ENCODE measurements around the gene NF1.
"Not testable (repeated sequence)": the region's sequence is repeated elsewhere in the genome, so short reads cannot be mapped to it uniquely, and the experiment has no call there.

NF1 gene

DNA sequence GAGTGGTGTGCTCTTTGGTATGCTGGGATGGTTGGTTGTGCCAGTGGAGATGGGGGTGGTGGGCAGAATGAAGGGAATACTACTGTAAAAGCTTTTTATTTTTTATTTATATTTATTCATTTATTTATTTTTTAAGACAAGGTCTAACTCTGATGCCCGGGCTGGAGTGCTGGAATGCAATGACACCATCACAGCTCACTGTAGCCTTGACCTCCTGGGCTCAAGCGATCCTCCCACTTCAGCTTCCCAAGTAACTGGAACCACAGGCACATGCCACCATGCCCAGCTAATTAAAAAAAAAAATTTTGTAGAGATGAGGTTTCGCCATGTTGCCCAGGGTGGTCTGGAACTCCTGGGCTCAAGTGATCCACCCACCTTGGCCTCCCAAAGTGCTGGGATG, 4.1 kb upstream of the NF1 start:
- not testable (repeated sequence) for DNase-seq

DNA sequence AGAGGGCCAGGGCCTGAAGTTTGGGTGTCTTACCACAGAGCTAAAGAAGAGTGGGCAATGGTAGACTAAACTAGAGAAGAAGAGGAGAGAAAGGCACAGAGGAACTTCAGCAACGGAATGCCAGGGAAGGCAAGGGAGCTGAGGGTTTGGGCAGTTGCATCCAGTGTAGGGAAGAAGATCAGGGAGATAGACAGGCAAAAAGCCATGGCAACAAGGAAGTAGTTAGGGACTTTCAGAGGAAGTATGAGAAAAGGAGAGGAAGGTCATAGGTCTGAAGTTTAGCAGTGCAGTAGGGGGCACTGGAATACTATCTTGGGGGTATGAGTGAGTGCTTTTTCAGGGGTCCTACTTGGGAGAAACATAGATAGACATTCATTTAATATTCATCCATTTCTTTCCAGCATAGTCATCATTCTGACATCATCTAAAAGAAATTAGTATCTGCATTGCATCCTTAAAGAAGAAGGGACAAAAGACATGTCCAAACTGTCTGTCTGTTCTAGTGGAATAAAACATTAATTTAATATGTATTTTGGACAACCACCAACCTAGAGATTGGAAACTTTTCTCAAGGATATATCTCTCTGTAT, 2.2 kb upstream of the NF1 start:
- DNase-seq = no peak

DNA sequence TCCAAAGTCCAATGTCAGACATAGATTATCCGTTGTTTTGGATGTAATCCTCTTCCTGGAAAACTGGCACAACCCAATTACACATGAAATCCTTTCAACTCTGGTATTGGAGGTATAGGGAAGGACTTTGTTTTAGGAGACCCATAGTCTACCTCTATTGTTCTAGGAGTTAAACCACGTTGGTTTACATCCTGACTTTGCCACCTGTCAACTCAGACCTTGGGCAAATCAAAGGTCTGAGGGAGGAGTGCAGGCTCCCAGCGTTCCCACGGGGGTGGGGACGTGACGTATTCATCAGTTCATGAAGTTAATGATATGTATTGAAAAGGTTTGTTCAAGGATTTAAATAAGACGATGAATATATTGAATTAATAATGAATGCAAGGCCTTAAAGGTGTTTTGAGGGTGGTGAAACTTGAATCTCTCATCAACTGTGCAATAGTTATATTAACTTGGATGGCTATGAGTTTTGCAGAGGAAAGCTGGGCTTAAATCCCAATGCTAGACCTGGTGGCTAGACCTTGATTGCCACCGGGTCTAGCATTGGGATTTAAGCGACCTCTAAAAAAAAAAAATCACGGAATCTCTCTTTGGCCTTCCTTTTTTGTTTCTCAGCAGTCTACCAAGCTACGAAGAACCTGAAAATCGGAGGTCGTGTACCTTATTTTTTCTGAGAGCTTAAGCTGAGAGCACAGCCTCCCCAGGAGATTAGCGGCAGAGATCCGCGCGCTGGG, 744 bp upstream of the NF1 start:
- no peak for DNase-seq

DNA sequence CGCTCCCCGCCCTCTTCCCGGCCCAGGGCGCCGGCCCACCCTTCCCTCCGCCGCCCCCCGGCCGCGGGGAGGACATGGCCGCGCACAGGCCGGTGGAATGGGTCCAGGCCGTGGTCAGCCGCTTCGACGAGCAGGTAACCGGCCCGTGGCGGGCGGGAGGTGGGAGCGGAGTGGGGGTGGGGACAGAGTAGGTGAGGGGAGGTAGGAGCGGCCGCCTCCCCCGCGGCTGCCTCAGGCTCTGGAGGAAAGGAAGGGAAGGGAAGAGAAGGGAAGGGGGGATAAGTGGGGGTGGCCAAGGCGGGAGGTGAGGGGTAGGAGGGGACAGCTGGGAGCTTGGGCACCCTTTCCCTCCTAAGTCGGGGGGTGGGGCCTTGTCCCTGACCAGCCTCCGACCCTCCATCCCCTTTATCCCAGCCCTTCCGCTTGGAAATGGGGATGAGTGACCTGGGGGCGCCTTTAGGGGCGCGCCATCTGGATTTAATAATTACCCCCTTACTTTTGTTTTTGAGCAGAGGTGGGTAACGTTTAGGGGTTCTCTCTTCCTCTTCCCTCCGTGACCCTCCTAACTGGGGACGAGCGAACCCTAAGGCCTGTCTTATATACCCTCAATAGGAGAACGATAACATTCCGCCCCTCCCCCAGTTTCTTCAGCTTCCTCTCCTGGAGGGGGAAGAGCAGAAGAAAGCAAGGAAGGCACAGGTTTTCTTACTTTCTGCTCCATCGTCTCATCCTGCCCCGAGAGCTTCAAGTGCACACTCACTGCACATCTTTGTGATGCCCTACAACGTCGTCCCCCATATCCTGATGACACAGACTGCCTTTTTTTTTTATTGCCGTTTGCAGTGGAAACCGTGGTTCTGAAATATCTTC, 694 bp downstream of the NF1 start:
- peak; percentile 19 for DNase-seq

DNA sequence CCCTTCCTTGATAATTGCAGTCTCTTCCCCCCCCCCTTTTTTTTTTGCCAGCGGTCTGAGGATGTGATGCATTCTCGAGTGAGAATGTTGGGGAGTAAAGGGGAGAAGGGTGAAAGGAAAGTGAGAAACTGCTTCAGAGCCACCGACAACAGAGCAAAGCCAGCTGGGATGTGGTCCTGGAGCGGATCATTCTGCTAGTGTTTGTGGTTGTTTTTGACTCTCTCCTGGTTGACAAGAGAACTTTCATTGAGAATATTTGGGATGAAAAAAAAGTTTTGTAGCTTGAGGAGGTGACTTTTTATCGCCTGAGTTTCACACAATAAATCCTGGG, 1.3 kb downstream of the NF1 start:
- no peak for DNase-seq

GRCh38 chr17:31099016-31099415, 4.2 kb downstream of the NF1 start:
- DNase-seq = no peak

- no peak for DNase-seq
Observed at GRCh38 chr17:31100840-31101459, 6.2 kb downstream of the NF1 start.

GRCh38 chr17:31101943-31102342, 7.2 kb downstream of the NF1 start:
- no peak for DNase-seq

- DNase-seq = no peak
Observed at GRCh38 chr17:31105991-31106390, 11.2 kb downstream of the NF1 start.

- no peak for DNase-seq
Observed at GRCh38 chr17:31111183-31111582, 16.4 kb downstream of the NF1 start.

GRCh38 chr17:31112001-31112661, 17.4 kb downstream of the NF1 start:
- DNase-seq = peak; percentile 29

GRCh38 chr17:31113368-31113767, 18.6 kb downstream of the NF1 start:
- DNase-seq = not testable (repeated sequence)

- no peak for DNase-seq
Observed at GRCh38 chr17:31113939-31114338, 19.2 kb downstream of the NF1 start.

GRCh38 chr17:31114956-31115555, 20.3 kb downstream of the NF1 start:
- no peak for DNase-seq

DNA sequence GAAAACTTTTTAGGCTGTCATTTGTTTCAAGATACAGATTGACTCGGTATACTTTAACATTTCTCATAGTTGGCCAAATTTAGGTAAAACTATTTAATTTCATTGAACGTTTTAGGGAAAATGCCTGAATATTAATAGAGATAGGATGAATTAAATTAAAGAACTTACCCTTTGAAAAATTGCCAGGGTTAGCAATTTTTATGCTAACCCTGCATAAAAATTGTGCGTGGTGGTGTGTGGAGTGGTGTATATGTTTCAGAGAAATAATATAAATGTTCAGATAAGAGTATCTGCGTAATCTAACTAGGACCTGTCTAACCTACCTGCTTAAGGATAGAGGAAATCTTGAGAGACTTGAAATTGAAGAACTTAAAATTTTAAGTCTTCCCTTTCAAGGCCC, 21.4 kb downstream of the NF1 start:
- no peak for DNase-seq

DNA sequence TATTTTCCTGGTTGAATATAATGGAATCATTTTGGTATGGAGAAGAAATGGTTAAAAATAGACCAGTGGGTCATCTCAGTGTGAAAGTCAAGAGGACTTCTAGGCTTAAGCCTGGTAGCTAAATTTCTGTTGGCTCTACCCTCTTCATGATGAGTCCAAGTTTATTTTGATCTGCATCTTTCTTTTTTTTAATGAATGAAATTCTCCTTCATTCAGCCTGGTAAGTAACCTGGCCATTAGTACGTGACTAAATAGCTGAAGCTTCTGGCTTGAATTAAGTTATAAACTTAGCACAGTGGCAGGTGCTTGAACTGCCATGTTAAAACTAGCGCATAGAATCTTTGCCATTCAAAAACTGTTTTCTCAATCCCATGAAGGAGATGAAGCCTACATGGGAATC, 28.0 kb downstream of the NF1 start:
- no peak for DNase-seq

DNA sequence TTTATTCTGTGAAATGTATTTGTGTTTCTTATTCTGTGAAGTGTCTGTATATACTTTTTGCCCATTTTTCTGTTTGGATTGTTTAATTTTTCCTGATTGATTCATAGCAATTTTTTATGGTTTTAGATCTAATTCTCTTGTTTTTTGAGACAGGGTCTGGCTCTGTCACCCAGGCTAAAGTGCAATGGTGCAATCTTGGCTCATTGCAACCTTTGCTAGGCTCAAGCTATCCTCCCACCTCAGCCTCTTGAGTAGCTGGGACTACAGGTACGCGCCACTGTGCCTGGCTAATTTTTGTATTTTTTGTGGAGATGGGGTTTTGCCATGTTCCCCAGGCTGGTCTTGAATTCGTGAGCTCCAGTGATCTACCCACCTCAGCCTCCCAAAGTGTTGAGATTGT, 31.5 kb downstream of the NF1 start:
- no peak for DNase-seq

- no peak for DNase-seq
Observed at GRCh38 chr17:31128241-31128640, 33.5 kb downstream of the NF1 start.

GRCh38 chr17:31130286-31131224, 35.8 kb downstream of the NF1 start:
- DNase-seq = no peak

DNA sequence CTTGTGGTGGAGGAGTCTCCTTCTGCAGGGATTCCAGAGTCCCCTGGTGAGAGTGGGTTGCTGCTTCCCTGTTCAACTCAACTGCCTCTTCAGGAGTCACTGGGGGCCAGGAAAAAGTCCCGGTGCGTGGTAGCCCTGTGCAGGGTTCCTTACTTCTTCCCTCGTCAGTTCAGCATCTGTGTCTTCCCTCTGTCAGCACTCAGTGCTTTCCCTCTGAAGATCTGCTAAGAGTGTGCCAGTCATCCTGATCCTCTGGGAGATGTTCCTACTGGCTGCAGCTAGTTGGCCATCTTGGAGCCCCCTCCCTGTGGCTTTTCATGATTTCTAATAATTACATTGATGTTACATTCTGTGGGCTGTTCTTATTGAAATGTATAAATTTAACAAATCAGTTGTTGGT, 36.5 kb downstream of the NF1 start:
- DNase-seq = no peak

- no peak for DNase-seq
Observed at GRCh38 chr17:31132977-31133376, 38.2 kb downstream of the NF1 start.
